Liver (tissue), 9 donors: ENCODE results near the gene UBE3B. TPM values are rescaled to one million over a fixed set of nuclear protein-coding genes. Genes with fewer than 3 reads are reported as not detected.

Experiments used
- DNase-seq: peaks from one replicate; pipeline ENCODE4 v3.0.0-alpha.2; 2017; ENCODE audit warnings: low spot score
- H3K27ac ChIP-seq, 2 donors: one replicate each; pipeline ENCODE4 v1.7.0; 2013; ENCODE audit warnings: inconsistent platforms in 2 of 2, low read length in 2 of 2, control low read depth in 1 of 2, low read depth in 1 of 2, mild to moderate bottlenecking in 1 of 2
- H3K27me3 ChIP-seq, 4 donors: one replicate each; pipeline versions ENCODE4 v1.6.1 to v1.7.0; 2013; ENCODE audit warnings: low read length in 3 of 4, inconsistent platforms in 1 of 4, mild to moderate bottlenecking in 1 of 4, moderate library complexity in 1 of 4; ENCODE audit not compliant: control insufficient read depth in 4 of 4, insufficient read depth in 4 of 4
- H3K36me3 ChIP-seq, 4 donors: one replicate each; pipeline versions ENCODE4 v1.6.1 to v1.7.0; 2013; ENCODE audit warnings: low read length in 3 of 4, mild to moderate bottlenecking in 3 of 4, low read depth in 1 of 4, moderate library complexity in 1 of 4; ENCODE audit not compliant: control insufficient read depth in 4 of 4, insufficient read depth in 3 of 4
- H3K4me1 ChIP-seq, 4 donors: one replicate each; pipeline versions ENCODE4 v1.6.1 to v1.7.0; 2013; ENCODE audit warnings: low read length in 3 of 4, mild to moderate bottlenecking in 3 of 4, moderate library complexity in 1 of 4; ENCODE audit not compliant: control insufficient read depth in 4 of 4, insufficient read depth in 4 of 4
- H3K4me3 ChIP-seq, 3 donors: one replicate each; pipeline versions ENCODE4 v1.6.1 to v1.7.0; 2013; ENCODE audit warnings: low read length in 3 of 3, control low read depth in 1 of 3, low read depth in 1 of 3, mild to moderate bottlenecking in 1 of 3
- H3K9ac ChIP-seq, 2 donors: one replicate each; pipeline ENCODE4 v1.7.0; 2013; ENCODE audit warnings: low read length in 2 of 2, mild to moderate bottlenecking in 2 of 2, moderate library complexity in 2 of 2, control low read depth in 1 of 2, low read depth in 1 of 2
- H3K9me3 ChIP-seq, 4 donors: one replicate each; pipeline versions ENCODE4 v1.6.1 to v1.7.0; 2013; ENCODE audit warnings: low read length in 3 of 4; ENCODE audit not compliant: control insufficient read depth in 4 of 4
- EGR1 ChIP-seq, 2 donors: IDR thresholded peaks; 2 replicates each; pipeline ENCODE4 v1.6.1; 2016 to 2018; ENCODE audit warnings: antibody characterized with exemption in 2 of 2, low read depth in 2 of 2
- FOXA1 ChIP-seq: IDR thresholded peaks from 2 replicates; pipeline ENCODE4 v1.6.1; 2016; ENCODE audit warnings: antibody characterized with exemption
- FOXA2 ChIP-seq: IDR thresholded peaks from 2 replicates; pipeline ENCODE4 v1.6.1; 2016; ENCODE audit warnings: antibody characterized with exemption
- GABPA ChIP-seq, 2 donors: IDR thresholded peaks in 1 of 2; conservative IDR thresholded peaks in 1 of 2; 2 replicates each; pipeline ENCODE4 v1.6.1; 2016; ENCODE audit warnings: antibody characterized with exemption in 2 of 2, mild to moderate bottlenecking in 1 of 2, moderate library complexity in 1 of 2
- HNF4A ChIP-seq, 2 donors: conservative IDR thresholded peaks; 2 replicates each; pipeline ENCODE4 v1.6.1; 2016; ENCODE audit warnings: antibody characterized with exemption in 2 of 2, mild to moderate bottlenecking in 2 of 2
- HNF4G ChIP-seq: IDR thresholded peaks from 2 replicates; pipeline ENCODE4 v1.6.1; 2016; ENCODE audit warnings: antibody characterized with exemption
- JUND ChIP-seq, 2 donors: IDR thresholded peaks; 2 replicates each; pipeline ENCODE4 v1.6.1; 2016; ENCODE audit warnings: antibody characterized with exemption in 2 of 2
- NR2F2 ChIP-seq: IDR thresholded peaks from 2 replicates; pipeline ENCODE4 v1.6.1; 2016; ENCODE audit warnings: antibody characterized with exemption
- RAD21 ChIP-seq, 2 donors: IDR thresholded peaks; 2 replicates each; pipeline ENCODE4 v1.6.1; 2016; ENCODE audit warnings: antibody characterized with exemption in 2 of 2, mild to moderate bottlenecking in 2 of 2
- RXRA ChIP-seq, 2 donors: IDR thresholded peaks; 2 replicates each; pipeline ENCODE4 v1.6.1; 2017 to 2018; ENCODE audit warnings: antibody characterized with exemption in 2 of 2, mild to moderate bottlenecking in 1 of 2
- SP1 ChIP-seq: IDR thresholded peaks from 2 replicates; pipeline ENCODE4 v1.6.1; 2018; ENCODE audit warnings: antibody characterized with exemption, mild to moderate bottlenecking
- YY1 ChIP-seq: IDR thresholded peaks from 2 replicates; pipeline ENCODE4 v1.6.1; 2016; ENCODE audit warnings: antibody characterized with exemption, mild to moderate bottlenecking
- WGBS: extraction: QIAGEN DNeasy Blood & Tissue Kit; methylation state at CpG from one replicate; pipeline ENCODE4 v1.1.7; 2013; 5-methylcytosine and 5-hydroxymethylcytosine counted together
- polyA plus RNA-seq, 2 donors: library from polyadenylated mRNA; stranded (reverse) in 1 of 2; unstranded in 1 of 2; fragments of 200-250 nt in 1 of 2; fragments of >200 nt in 1 of 2; fragmentation: Nextera tagmentation in 1 of 2; extraction: Ambion mirVana in 1 of 2; gene quantifications; one replicate each; pipeline versions ENCODE4 v1.2.1 to v1.2.3, GENCODE V29; 2013 to 2015
- total RNA-seq, 2 donors: library from RNA; depleted of rRNA; stranded (reverse); fragments of >200 nt; gene quantifications; one replicate each; pipeline ENCODE4 v1.2.3, GENCODE V29; 2014
- TF ChIP-seq, protein P1 (sequence below): IDR thresholded peaks from 2 replicates; pipeline ENCODE4 v1.6.1; 2016; ENCODE audit warnings: antibody characterized with exemption
- TF ChIP-seq, protein P2 (sequence below): IDR thresholded peaks from 2 replicates; pipeline ENCODE4 v1.6.1; 2016; ENCODE audit warnings: antibody characterized with exemption, mild to moderate bottlenecking
- TF ChIP-seq, protein P3 (sequence below): IDR thresholded peaks from 2 replicates; pipeline ENCODE4 v1.6.1; 2016; ENCODE audit warnings: antibody characterized with exemption
- TF ChIP-seq, protein P4 (sequence below): IDR thresholded peaks from 2 replicates; pipeline ENCODE4 v1.6.1; 2016; ENCODE audit warnings: antibody characterized with exemption
- donor health status: healthy.
- donor health status: healthy.
- donor health status: healthy.
- donor health status: healthy.
- donor health status: healthy.

UBE3B gene
- total and polyA plus RNA-seq, 4 donors, result 9.3 to 43.4 (median 24.1) TPM

DNA sequence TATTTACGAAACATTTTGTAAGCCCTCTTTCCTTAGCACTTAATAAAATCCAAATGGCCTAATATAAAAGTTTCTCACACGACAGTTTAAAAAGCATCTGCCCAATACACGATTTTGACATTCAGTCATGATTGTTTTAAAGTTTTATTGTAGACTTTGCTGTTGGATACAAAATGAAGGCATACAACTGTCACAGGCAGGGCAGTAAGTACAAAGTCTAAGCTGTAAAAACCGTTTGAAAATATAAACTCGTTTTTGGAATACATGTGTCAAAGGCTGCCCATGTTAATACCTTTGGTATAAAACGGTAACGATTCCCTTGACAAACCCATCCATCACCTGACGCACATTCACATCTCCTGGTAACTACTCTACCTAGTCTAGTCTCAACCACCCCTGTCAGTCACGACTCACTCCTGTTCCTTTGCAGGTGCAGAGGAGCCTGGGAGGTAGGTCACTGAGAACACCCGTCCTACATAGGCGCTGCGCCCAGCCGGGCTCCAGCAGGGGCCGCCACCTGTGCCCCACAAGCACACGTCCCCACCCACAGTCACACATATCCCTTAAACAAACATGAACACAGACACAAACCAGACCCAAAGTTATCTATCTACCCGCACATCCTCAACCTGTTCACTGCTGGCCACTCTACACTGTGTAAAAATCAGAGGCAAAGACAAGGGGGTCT is 27.4 kb upstream of the UBE3B start:
- H3K9me3 ChIP-seq, result no peaks in the 10 kb centered on the region
- no peaks in the 10 kb centered on the region for H3K27me3 ChIP-seq
- peaks cover 0 to 9% (median 4%) of the 10 kb centered on the region in 4 donors for H3K4me1 ChIP-seq
- TF ChIP-seq, protein P1, sequence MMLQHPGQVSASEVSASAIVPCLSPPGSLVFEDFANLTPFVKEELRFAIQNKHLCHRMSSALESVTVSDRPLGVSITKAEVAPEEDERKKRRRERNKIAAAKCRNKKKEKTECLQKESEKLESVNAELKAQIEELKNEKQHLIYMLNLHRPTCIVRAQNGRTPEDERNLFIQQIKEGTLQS, result no peak
- no peak for TF ChIP-seq RAD21 (IDR thresholded peaks at IDR 0.05)
- TF ChIP-seq HNF4A (conservative IDR thresholded peaks at IDR 0.05), result peak in 1 of 2 donors; percentile 54
- no peak for TF ChIP-seq JUND (IDR thresholded peaks at IDR 0.05)
- no peak for TF ChIP-seq EGR1 (IDR thresholded peaks at IDR 0.05; ENCODE audit: low read depth in 2 of 2)
- no peak for TF ChIP-seq SP1
- no peak overlapping the region for H3K9ac ChIP-seq
- H3K4me3 ChIP-seq, result no peak overlapping the region
- peaks cover 8 to 39% (median 17%) of the 10 kb centered on the region in 4 donors for H3K36me3 ChIP-seq
- 76% methylated on average over 16 of the region's 16 CpGs for WGBS
- H3K27ac ChIP-seq, result no peak overlapping the region
- DNase-seq, result no peak

DNA sequence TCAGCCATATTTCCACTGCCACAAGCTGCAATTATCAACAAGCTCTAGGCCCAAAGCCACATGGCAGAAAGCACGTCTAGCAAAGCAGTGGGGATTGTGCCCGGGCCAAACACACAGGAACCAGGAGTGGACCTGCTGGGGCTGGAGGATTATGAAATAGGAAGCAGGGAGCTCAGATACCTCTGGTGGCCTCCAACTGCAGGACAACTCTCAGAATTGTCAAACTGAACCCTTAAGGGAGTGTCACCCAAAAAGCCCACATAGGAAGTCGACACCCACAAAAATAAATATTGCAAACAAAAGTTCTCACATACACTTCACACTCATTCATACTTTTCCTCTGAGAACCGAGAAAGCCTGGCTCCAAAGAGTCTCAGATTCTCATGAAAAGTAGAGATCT is 26.5 kb upstream of the UBE3B start:
- no peaks in the 10 kb centered on the region for H3K27me3 ChIP-seq
- no peak overlapping the region for H3K4me3 ChIP-seq
- WGBS, result 79% methylated on average over 4 of the region's 4 CpGs
- no peaks in the 10 kb centered on the region for H3K9me3 ChIP-seq
- TF ChIP-seq HNF4A (conservative IDR thresholded peaks at IDR 0.05) (peak in 1 of 2 donors; percentile 37), FOXA2 (no peak), HNF4G (no peak), RAD21 (IDR thresholded peaks at IDR 0.05) (peak in 1 of 2 donors; percentile 57), NR2F2 (no peak), RXRA (IDR thresholded peaks at IDR 0.05) (peak in 1 of 2 donors; percentile 12)
- peaks cover 0 to 9% (median 4%) of the 10 kb centered on the region in 4 donors for H3K4me1 ChIP-seq
- no peak for DNase-seq
- H3K36me3 ChIP-seq, result peaks cover 8 to 49% (median 24%) of the 10 kb centered on the region in 4 donors
- no peak overlapping the region for H3K9ac ChIP-seq
- no peak overlapping the region for H3K27ac ChIP-seq

DNA sequence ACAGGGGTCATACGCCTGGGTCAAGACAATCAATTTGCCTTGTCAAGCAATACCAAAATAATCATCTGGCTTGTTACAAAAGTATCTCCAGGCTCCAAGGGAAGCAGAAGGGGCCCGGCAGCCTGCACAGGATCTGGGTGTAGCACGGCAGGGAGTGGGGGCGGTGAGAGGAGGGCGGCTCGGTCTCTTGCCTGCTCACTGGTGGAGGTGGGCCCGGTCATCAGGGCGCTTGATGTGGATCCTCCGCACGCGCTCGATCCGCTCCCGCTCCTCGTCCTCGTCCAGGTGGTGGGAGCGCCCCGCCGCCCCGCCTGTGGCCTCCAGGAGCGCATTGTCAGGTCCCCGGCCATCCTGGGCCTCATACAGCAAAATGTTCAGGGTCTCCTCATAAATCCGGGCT is 26.0 kb upstream of the UBE3B start:
- Histone ChIP-seq H3K4me1 (peaks cover 0 to 9% (median 4%) of the 10 kb centered on the region in 4 donors), H3K4me3 (no peak overlapping the region), H3K9me3 (no peaks in the 10 kb centered on the region), H3K36me3 (peaks cover 9 to 52% (median 27%) of the 10 kb centered on the region in 4 donors), H3K27me3 (no peaks in the 10 kb centered on the region), H3K27ac (no peak overlapping the region), H3K9ac (no peak overlapping the region)
- TF ChIP-seq, protein P1, result no peak
- TF ChIP-seq, protein P2, sequence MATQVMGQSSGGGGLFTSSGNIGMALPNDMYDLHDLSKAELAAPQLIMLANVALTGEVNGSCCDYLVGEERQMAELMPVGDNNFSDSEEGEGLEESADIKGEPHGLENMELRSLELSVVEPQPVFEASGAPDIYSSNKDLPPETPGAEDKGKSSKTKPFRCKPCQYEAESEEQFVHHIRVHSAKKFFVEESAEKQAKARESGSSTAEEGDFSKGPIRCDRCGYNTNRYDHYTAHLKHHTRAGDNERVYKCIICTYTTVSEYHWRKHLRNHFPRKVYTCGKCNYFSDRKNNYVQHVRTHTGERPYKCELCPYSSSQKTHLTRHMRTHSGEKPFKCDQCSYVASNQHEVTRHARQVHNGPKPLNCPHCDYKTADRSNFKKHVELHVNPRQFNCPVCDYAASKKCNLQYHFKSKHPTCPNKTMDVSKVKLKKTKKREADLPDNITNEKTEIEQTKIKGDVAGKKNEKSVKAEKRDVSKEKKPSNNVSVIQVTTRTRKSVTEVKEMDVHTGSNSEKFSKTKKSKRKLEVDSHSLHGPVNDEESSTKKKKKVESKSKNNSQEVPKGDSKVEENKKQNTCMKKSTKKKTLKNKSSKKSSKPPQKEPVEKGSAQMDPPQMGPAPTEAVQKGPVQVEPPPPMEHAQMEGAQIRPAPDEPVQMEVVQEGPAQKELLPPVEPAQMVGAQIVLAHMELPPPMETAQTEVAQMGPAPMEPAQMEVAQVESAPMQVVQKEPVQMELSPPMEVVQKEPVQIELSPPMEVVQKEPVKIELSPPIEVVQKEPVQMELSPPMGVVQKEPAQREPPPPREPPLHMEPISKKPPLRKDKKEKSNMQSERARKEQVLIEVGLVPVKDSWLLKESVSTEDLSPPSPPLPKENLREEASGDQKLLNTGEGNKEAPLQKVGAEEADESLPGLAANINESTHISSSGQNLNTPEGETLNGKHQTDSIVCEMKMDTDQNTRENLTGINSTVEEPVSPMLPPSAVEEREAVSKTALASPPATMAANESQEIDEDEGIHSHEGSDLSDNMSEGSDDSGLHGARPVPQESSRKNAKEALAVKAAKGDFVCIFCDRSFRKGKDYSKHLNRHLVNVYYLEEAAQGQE, result no peak
- TF ChIP-seq SP1 (no peak), EGR1 (IDR thresholded peaks at IDR 0.05; ENCODE audit: low read depth in 2 of 2) (no peak), FOXA1 (no peak), GABPA (IDR thresholded peaks at IDR 0.05 in 1 of 2, conservative IDR thresholded peaks at IDR 0.05 in 1 of 2) (no peak), YY1 (no peak), HNF4G (no peak), FOXA2 (no peak), RAD21 (IDR thresholded peaks at IDR 0.05) (no peak), RXRA (IDR thresholded peaks at IDR 0.05) (no peak)
- TF ChIP-seq, protein P3, sequence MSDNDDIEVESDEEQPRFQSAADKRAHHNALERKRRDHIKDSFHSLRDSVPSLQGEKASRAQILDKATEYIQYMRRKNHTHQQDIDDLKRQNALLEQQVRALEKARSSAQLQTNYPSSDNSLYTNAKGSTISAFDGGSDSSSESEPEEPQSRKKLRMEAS, result no peak
- TF ChIP-seq, protein P4, sequence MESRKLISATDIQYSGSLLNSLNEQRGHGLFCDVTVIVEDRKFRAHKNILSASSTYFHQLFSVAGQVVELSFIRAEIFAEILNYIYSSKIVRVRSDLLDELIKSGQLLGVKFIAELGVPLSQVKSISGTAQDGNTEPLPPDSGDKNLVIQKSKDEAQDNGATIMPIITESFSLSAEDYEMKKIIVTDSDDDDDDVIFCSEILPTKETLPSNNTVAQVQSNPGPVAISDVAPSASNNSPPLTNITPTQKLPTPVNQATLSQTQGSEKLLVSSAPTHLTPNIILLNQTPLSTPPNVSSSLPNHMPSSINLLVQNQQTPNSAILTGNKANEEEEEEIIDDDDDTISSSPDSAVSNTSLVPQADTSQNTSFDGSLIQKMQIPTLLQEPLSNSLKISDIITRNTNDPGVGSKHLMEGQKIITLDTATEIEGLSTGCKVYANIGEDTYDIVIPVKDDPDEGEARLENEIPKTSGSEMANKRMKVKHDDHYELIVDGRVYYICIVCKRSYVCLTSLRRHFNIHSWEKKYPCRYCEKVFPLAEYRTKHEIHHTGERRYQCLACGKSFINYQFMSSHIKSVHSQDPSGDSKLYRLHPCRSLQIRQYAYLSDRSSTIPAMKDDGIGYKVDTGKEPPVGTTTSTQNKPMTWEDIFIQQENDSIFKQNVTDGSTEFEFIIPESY, result no peak
- no peak for DNase-seq
- 95% methylated on average over 23 of the region's 23 CpGs for WGBS
